KMS-11 (cell line): ENCODE data around the gene TUFT1.

Source experiments
- H2AFZ ChIP-seq: fragments of 200-600 bp; sonication (generic); 2 replicates; pipeline ENCODE4 v1.6.1; 2016; ENCODE audit warnings: antibody characterized with exemption, mixed run types, low read depth
- H3K27ac ChIP-seq: fragments of 200-600 bp; sonication (generic); 2 replicates; pipeline ENCODE4 v1.6.1; 2016; ENCODE audit warnings: mild to moderate bottlenecking, mixed run types
- H3K27me3 ChIP-seq: fragments of 200-600 bp; sonication (generic); 2 replicates; pipeline ENCODE4 v1.6.1; 2017; ENCODE audit warnings: mild to moderate bottlenecking, low read depth, mixed run types, moderate library complexity; ENCODE audit not compliant: insufficient read depth
- H3K36me3 ChIP-seq: fragments of 200-600 bp; sonication (generic); 2 replicates; pipeline ENCODE4 v1.6.1; 2017; ENCODE audit warnings: mild to moderate bottlenecking, mixed run types; ENCODE audit not compliant: insufficient read depth
- H3K4me1 ChIP-seq: fragments of 200-600 bp; sonication (generic); 2 replicates; pipeline ENCODE4 v1.6.1; 2016; ENCODE audit warnings: mild to moderate bottlenecking, low read depth, mixed run types; ENCODE audit not compliant: poor library complexity, severe bottlenecking
- H3K4me2 ChIP-seq: fragments of 200-600 bp; sonication (generic); 2 replicates; pipeline ENCODE4 v1.7.0; 2016; ENCODE audit warnings: mild to moderate bottlenecking, mixed run types
- H3K4me3 ChIP-seq: fragments of 200-600 bp; sonication (generic); IDR thresholded peaks from 2 replicates; pipeline ENCODE4 v1.6.1; 2017; ENCODE audit warnings: low read depth, low read length, mixed read lengths; ENCODE audit not compliant: insufficient read depth
- H3K79me2 ChIP-seq: fragments of 200-600 bp; sonication (generic); 2 replicates; pipeline ENCODE4 v1.6.1; 2016; ENCODE audit warnings: low read depth, mixed run types; ENCODE audit not compliant: insufficient read depth
- H3K9ac ChIP-seq: fragments of 200-600 bp; sonication (generic); 2 replicates; pipeline ENCODE4 v1.6.1; 2016; ENCODE audit warnings: mild to moderate bottlenecking, mixed run types
- H4K20me1 ChIP-seq: fragments of 200-600 bp; sonication (generic); 2 replicates; pipeline ENCODE4 v1.6.1; 2016; ENCODE audit warnings: mild to moderate bottlenecking, mixed run types; ENCODE audit not compliant: insufficient read depth
- TF ChIP-seq, protein P1 (sequence below): fragments of 200-600 bp; sonication (generic); conservative IDR thresholded peaks from 2 replicates; pipeline ENCODE4 v1.6.1; 2017; ENCODE audit warnings: low read depth, mild to moderate bottlenecking, antibody characterized with exemption, low read length, moderate library complexity, mixed read lengths

The TUFT1 gene

DNA sequence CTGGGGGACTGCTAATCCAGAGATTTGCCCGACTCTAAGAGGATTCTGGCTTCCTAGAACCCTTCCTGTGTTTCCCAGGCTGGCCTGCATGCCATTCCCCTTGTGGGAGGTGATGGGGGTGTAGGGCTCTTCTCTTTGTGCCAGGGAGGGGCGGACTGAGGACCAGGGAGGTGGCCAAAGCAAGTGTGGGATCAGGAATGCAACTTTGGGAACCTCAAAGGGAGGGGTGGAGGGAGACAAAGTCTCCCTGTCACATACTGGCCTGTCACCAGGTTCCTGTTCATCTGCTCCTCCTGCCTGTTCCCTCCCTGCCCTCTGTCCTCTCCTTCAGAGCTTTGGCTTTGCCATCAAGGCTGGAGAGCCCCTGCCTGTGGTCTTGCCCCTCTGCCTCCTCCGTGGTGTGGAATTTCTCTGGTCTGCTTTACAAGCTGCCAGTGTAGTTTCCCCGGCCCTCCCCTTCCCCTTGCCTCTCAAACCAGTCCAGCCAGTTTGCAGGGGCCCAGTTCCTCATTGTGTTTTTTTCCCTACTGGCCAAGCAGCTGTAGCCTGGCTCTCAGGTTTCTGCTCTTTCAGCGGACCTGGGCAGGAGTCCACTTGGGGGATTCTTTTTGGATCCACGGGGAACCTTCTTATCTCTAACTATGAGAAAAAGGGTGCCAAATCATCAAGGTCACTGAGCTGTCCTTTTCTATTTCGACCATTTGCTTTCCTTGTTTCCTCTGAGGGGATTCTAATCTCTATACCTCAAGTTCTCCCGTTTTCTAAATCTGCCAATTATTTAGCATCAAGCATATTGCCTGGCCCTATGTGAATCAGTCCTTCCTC, 27.1 kb upstream of the TUFT1 start:
- Histone ChIP-seq H4K20me1 (no peaks in the 10 kb centered on the region), H3K27ac (no peak overlapping the region)

DNA sequence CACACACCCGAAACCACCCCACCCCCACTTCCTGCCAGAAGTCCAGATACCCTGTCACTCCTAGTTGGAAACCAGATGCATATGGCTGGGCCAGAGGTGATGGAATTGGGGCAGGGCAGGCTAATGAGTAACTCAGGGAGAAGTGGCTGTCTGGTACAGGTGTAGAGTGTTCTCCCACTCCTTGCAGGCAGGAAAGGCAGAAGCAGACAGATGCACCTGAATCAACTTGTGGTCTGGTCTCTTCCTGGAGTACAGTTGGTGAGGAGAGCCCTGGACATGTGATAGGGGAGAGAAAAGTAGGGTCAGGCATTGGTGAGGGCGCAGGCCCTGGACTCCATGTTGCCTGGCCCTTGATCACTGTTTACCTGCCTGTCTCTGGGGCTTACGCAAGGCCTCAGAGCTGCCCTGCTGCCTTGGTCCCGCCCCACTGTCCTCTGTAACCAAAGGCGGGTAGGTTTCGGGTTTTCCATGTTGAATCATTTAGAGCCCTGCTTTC, 26.4 kb upstream of the TUFT1 start:
- TF ChIP-seq, protein P1, sequence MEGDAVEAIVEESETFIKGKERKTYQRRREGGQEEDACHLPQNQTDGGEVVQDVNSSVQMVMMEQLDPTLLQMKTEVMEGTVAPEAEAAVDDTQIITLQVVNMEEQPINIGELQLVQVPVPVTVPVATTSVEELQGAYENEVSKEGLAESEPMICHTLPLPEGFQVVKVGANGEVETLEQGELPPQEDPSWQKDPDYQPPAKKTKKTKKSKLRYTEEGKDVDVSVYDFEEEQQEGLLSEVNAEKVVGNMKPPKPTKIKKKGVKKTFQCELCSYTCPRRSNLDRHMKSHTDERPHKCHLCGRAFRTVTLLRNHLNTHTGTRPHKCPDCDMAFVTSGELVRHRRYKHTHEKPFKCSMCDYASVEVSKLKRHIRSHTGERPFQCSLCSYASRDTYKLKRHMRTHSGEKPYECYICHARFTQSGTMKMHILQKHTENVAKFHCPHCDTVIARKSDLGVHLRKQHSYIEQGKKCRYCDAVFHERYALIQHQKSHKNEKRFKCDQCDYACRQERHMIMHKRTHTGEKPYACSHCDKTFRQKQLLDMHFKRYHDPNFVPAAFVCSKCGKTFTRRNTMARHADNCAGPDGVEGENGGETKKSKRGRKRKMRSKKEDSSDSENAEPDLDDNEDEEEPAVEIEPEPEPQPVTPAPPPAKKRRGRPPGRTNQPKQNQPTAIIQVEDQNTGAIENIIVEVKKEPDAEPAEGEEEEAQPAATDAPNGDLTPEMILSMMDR = no peak
- Histone ChIP-seq H3K79me2 (no peaks in the 10 kb centered on the region), H3K36me3 (no peaks in the 10 kb centered on the region), H3K27me3 (peaks cover 15% of the 10 kb centered on the region), H3K4me2 (no peak overlapping the region), H3K27ac (no peak overlapping the region), H3K9ac (no peak overlapping the region), H3K4me1 (peaks cover 35% of the 10 kb centered on the region), H4K20me1 (no peaks in the 10 kb centered on the region), H2AFZ (no peak overlapping the region), H3K4me3 (no peak overlapping the region)

More for the DNA sequence above, 27.1 kb upstream of the TUFT1 start:
- TF ChIP-seq, protein P1 = no peak
- no peak overlapping the region for H3K9ac ChIP-seq
- H3K4me1 ChIP-seq = peaks cover 35% of the 10 kb centered on the region
- H3K4me3 ChIP-seq = no peak overlapping the region
- peaks cover 15% of the 10 kb centered on the region for H3K27me3 ChIP-seq
- no peaks in the 10 kb centered on the region for H3K36me3 ChIP-seq
- H3K79me2 ChIP-seq = no peaks in the 10 kb centered on the region
- peak overlapping the region; percentile 97; the same call in 1 of the 2 replicates for H3K4me2 ChIP-seq
- no peak overlapping the region for H2AFZ ChIP-seq

GRCh38 chr1:151514366-151514765, 25.7 kb upstream of the TUFT1 start:
- Histone ChIP-seq H3K4me1 (peaks cover 35% of the 10 kb centered on the region), H3K79me2 (no peaks in the 10 kb centered on the region), H3K4me2 (no peak overlapping the region), H3K36me3 (no peaks in the 10 kb centered on the region), H3K27ac (no peak overlapping the region), H2AFZ (no peak overlapping the region), H3K27me3 (peaks cover 15% of the 10 kb centered on the region), H4K20me1 (no peaks in the 10 kb centered on the region), H3K4me3 (no peak overlapping the region), H3K9ac (no peak overlapping the region)
- TF ChIP-seq, protein P1 = no peak

GRCh38 chr1:151515265-151515664, 24.8 kb upstream of the TUFT1 start:
- no peaks in the 10 kb centered on the region for H3K79me2 ChIP-seq
- H3K27me3 ChIP-seq = peaks cover 13% of the 10 kb centered on the region
- TF ChIP-seq, protein P1 = no peak
- no peak overlapping the region for H3K4me3 ChIP-seq
- no peaks in the 10 kb centered on the region for H3K36me3 ChIP-seq
- H3K9ac ChIP-seq = no peak overlapping the region
- H4K20me1 ChIP-seq = no peaks in the 10 kb centered on the region
- H3K4me2 ChIP-seq = no peak overlapping the region
- H2AFZ ChIP-seq = no peak overlapping the region
- H3K4me1 ChIP-seq = peaks cover 34% of the 10 kb centered on the region
- no peak overlapping the region for H3K27ac ChIP-seq
